Prostate gland (tissue), 2 donors: ENCODE results near the gene CTSW.

Source experiments
- POLR2AphosphoS5 ChIP-seq: sonication (generic); formaldehyde crosslinking; IDR thresholded peaks from one replicate; pipeline ENCODE4 v1.6.1; 2017; ENCODE audit warnings: antibody characterized with exemption
- TF ChIP-seq, protein P1 (sequence below), 4 experiments: fragments of 200-600 bp in 2 of 4; fragments of 450-650 bp in 2 of 4; sonication (generic) in 2 of 4; IDR thresholded peaks; 1 replicate in 3 of 4; 2 replicates in 1 of 4; pipeline ENCODE4 v1.5.1; 2016 to 2019; ENCODE audit warnings: antibody characterized with exemption in 4 of 4, mild to moderate bottlenecking in 2 of 4, moderate library complexity in 2 of 4

DNA sequence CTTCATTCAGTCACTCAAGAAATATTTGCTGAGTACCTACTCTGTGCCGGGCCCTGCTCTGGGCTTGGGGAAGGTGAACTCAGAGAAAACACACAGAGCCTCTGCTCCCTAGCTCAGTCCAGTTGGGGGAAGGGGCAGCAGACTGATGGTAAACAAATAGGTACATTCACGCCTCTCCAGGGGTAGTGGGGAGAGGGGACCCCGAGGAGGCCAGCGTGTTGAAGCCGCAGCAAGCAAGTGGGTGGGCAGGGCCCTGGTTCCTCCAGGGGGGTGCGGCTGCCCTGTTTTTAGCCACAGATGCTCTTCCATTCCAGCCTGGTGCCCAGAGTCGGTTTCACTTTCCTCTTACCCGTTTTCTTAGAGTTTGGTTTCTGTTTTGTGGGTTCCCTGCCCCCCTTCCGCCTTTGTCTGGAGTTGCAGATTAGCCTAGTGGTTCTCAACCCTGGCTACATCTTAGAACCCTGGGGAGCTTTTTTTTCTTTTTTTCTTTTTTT, 48.3 kb downstream of the CTSW start:
- TF ChIP-seq, protein P1, sequence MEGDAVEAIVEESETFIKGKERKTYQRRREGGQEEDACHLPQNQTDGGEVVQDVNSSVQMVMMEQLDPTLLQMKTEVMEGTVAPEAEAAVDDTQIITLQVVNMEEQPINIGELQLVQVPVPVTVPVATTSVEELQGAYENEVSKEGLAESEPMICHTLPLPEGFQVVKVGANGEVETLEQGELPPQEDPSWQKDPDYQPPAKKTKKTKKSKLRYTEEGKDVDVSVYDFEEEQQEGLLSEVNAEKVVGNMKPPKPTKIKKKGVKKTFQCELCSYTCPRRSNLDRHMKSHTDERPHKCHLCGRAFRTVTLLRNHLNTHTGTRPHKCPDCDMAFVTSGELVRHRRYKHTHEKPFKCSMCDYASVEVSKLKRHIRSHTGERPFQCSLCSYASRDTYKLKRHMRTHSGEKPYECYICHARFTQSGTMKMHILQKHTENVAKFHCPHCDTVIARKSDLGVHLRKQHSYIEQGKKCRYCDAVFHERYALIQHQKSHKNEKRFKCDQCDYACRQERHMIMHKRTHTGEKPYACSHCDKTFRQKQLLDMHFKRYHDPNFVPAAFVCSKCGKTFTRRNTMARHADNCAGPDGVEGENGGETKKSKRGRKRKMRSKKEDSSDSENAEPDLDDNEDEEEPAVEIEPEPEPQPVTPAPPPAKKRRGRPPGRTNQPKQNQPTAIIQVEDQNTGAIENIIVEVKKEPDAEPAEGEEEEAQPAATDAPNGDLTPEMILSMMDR (IDR thresholded peaks at IDR 0.05) = no peak
- no peak for TF ChIP-seq POLR2AphosphoS5
